Astrocyte (in vitro differentiated cells and primary cell): Measurements from ENCODE around the gene MKNK1. TPM values are rescaled to one million over a fixed set of nuclear protein-coding genes. Genes with fewer than 3 reads are reported as not detected.

Source experiments
- DNase-seq: peaks from one replicate; pipeline ENCODE4 v3.0.0-alpha.2; 2010; ENCODE audit warnings: low read depth
- FAIRE-seq: peaks from 2 replicates; lab custom pipeline; 2011; peaks lifted over from hg19 to GRCh38; lab: Jason Lieb, UNC
- H2AFZ ChIP-seq: 2 replicates; pipeline ENCODE4 v1.6.0; 2012; ENCODE audit warnings: low read depth, low read length, inconsistent platforms
- H3K27ac ChIP-seq: 2 replicates; pipeline ENCODE4 v1.5.1; 2011; ENCODE audit warnings: low read depth, low read length, inconsistent platforms
- H3K27me3 ChIP-seq: 2 replicates; pipeline ENCODE4 v1.6.0; 2011; ENCODE audit warnings: low read length, inconsistent platforms; ENCODE audit not compliant: insufficient read depth
- H3K36me3 ChIP-seq: 2 replicates; pipeline ENCODE4 v1.5.1; 2011; ENCODE audit warnings: low read length, inconsistent platforms; ENCODE audit not compliant: insufficient read depth
- H3K4me1 ChIP-seq: 2 replicates; pipeline ENCODE4 v1.5.1; 2011; ENCODE audit warnings: low read length, inconsistent platforms; ENCODE audit not compliant: insufficient read depth
- H3K4me2 ChIP-seq: 2 replicates; pipeline ENCODE4 v1.6.0; 2012; ENCODE audit warnings: low read length, inconsistent platforms
- H3K4me3 ChIP-seq: 2 replicates; pipeline ENCODE4 v1.5.1; 2011; ENCODE audit warnings: low read depth, mild to moderate bottlenecking, low read length, inconsistent platforms; ENCODE audit not compliant: insufficient read depth
- H3K79me2 ChIP-seq: 2 replicates; pipeline ENCODE4 v1.6.0; 2012; ENCODE audit warnings: mild to moderate bottlenecking, low read length, inconsistent platforms; ENCODE audit not compliant: insufficient read depth
- H3K9ac ChIP-seq: 2 replicates; pipeline ENCODE4 v1.6.0; 2012; ENCODE audit warnings: mild to moderate bottlenecking, low read length, inconsistent platforms
- H3K9me3 ChIP-seq: 2 replicates; pipeline ENCODE4 v1.5.1; 2012; ENCODE audit warnings: low read depth, mild to moderate bottlenecking, low read length, inconsistent platforms; ENCODE audit not compliant: insufficient read depth
- H4K20me1 ChIP-seq: 2 replicates; pipeline ENCODE4 v1.6.0; 2012; ENCODE audit warnings: low read length, inconsistent platforms; ENCODE audit not compliant: insufficient read depth
- H3K27ac Mint-ChIP-seq: one replicate; pipeline ENCODE4 v1.8.0; 2021; ENCODE audit warnings: mild to moderate bottlenecking, mixed read lengths; ENCODE audit not compliant: unreplicated experiment
- H3K27me3 Mint-ChIP-seq: one replicate; pipeline ENCODE4 v1.8.0; 2021; ENCODE audit warnings: low read depth, mixed read lengths; ENCODE audit not compliant: unreplicated experiment
- H3K36me3 Mint-ChIP-seq: one replicate; pipeline ENCODE4 v1.8.0; 2021; ENCODE audit warnings: low read depth, mixed read lengths; ENCODE audit not compliant: unreplicated experiment
- H3K4me1 Mint-ChIP-seq: one replicate; pipeline ENCODE4 v1.8.0; 2021; ENCODE audit warnings: low read depth, mixed read lengths; ENCODE audit not compliant: unreplicated experiment
- H3K4me3 Mint-ChIP-seq: one replicate; pipeline ENCODE4 v1.8.0; 2021; ENCODE audit warnings: mild to moderate bottlenecking, moderate library complexity, mixed read lengths; ENCODE audit not compliant: unreplicated experiment
- H3K9me3 Mint-ChIP-seq: one replicate; pipeline ENCODE4 v1.8.0; 2021; ENCODE audit warnings: mild to moderate bottlenecking, mixed read lengths; ENCODE audit not compliant: unreplicated experiment
- CTCF ChIP-seq: IDR thresholded peaks from 2 replicates; pipeline ENCODE4 v1.5.1; 2011; ENCODE audit warnings: low read depth, mild to moderate bottlenecking, inconsistent platforms, low read length, moderate library complexity; ENCODE audit not compliant: insufficient read depth
- EZH2 ChIP-seq: IDR thresholded peaks from 2 replicates; pipeline ENCODE4 v1.6.1; 2012; ENCODE audit warnings: mild to moderate bottlenecking, low read length, inconsistent platforms; ENCODE audit not compliant: insufficient read depth
- total RNA-seq: library from RNA; stranded (reverse); gene quantifications from 2 replicates; pipeline ENCODE4 v1.2.1, GENCODE V29; 2021

The MKNK1 gene
- total RNA-seq, 1 donor from 2014 or later: 26.9 TPM

GRCh38 chr1:46554597-46555381, 49.3 kb downstream of the MKNK1 start:
- no peak overlapping the region for H2AFZ ChIP-seq
- Mint-ChIP-seq H3K4me1 (no peaks in the 10 kb centered on the region), H3K36me3 (peaks cover 3% of the 10 kb centered on the region), H3K9me3 (no peaks in the 10 kb centered on the region), H3K27ac (no peak overlapping the region), H3K27me3 (peaks cover 35% of the 10 kb centered on the region), H3K4me3 (no peak overlapping the region)
- H3K9me3 ChIP-seq: no peaks in the 10 kb centered on the region
- H3K79me2 ChIP-seq: no peaks in the 10 kb centered on the region
- DNase-seq (no peak), FAIRE-seq (no peak)
- no peak overlapping the region for H3K9ac ChIP-seq
- H3K4me3 ChIP-seq: no peak overlapping the region
- no peak for TF ChIP-seq CTCF
- no peak for TF ChIP-seq EZH2
- peaks cover 8% of the 10 kb centered on the region for H3K27me3 ChIP-seq
- H3K4me2 ChIP-seq: no peak overlapping the region
- H3K27ac ChIP-seq: no peak overlapping the region
- no peaks in the 10 kb centered on the region for H3K4me1 ChIP-seq
- no peaks in the 10 kb centered on the region for H4K20me1 ChIP-seq
- H3K36me3 ChIP-seq: no peaks in the 10 kb centered on the region

DNA sequence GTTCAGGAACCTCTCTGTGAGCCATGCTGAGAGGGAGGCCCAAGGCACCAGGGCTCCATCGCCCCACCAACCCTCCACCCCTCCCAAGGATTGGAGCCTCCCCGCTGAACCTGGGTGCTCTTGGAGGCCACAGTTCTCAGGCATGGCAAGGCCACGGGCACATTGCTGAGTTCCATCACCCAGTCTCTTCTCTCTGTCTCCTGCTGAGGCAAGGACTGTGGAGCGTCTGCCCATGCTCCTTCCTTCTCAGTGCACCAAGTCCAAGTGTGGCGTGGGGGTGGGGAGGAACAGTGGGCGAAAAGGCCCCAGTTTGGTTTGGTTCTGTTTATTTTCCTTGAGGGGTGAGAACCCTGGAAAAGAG, 49.9 kb downstream of the MKNK1 start:
- Mint-ChIP-seq H3K4me1 (peaks cover 1% of the 10 kb centered on the region), H3K4me3 (no peak overlapping the region), H3K36me3 (peaks cover 3% of the 10 kb centered on the region), H3K9me3 (no peaks in the 10 kb centered on the region), H3K27me3 (peaks cover 41% of the 10 kb centered on the region), H3K27ac (no peak overlapping the region)
- H3K9ac ChIP-seq: no peak overlapping the region
- no peak for TF ChIP-seq EZH2
- TF ChIP-seq CTCF: no peak
- H3K9me3 ChIP-seq: no peaks in the 10 kb centered on the region
- FAIRE-seq (no peak), DNase-seq (no peak)
- no peak overlapping the region for H3K4me3 ChIP-seq
- H3K4me1 ChIP-seq: no peaks in the 10 kb centered on the region
- no peaks in the 10 kb centered on the region for H3K36me3 ChIP-seq
- no peak overlapping the region for H3K4me2 ChIP-seq
- no peaks in the 10 kb centered on the region for H3K79me2 ChIP-seq
- no peaks in the 10 kb centered on the region for H4K20me1 ChIP-seq
- no peak overlapping the region for H2AFZ ChIP-seq
- H3K27me3 ChIP-seq: peaks cover 8% of the 10 kb centered on the region
- no peak overlapping the region for H3K27ac ChIP-seq

GRCh38 chr1:46553506-46553905, 50.6 kb downstream of the MKNK1 start:
- peaks cover 3% of the 10 kb centered on the region for H3K36me3 Mint-ChIP-seq
- H3K27me3 Mint-ChIP-seq: peaks cover 43% of the 10 kb centered on the region
- no peak overlapping the region for H3K4me3 Mint-ChIP-seq
- Histone ChIP-seq H3K4me2 (no peak overlapping the region), H3K79me2 (no peaks in the 10 kb centered on the region), H3K27me3 (peaks cover 8% of the 10 kb centered on the region), H3K4me1 (no peaks in the 10 kb centered on the region), H2AFZ (no peak overlapping the region), H3K9ac (no peak overlapping the region), H3K27ac (no peak overlapping the region), H3K36me3 (no peaks in the 10 kb centered on the region), H3K9me3 (no peaks in the 10 kb centered on the region), H4K20me1 (no peaks in the 10 kb centered on the region), H3K4me3 (no peak overlapping the region)
- FAIRE-seq: no peak
- no peak for TF ChIP-seq CTCF
- no peak for TF ChIP-seq EZH2
- peaks cover 2% of the 10 kb centered on the region for H3K4me1 Mint-ChIP-seq
- no peak overlapping the region for H3K27ac Mint-ChIP-seq
- no peaks in the 10 kb centered on the region for H3K9me3 Mint-ChIP-seq
- DNase-seq: no peak
